Ishikawa (cell line): ENCODE data around the gene MTNR1B.

ENCODE experiments used
- CEBPB ChIP-seq: IDR thresholded peaks from 2 replicates; pipeline ENCODE4 v1.6.1; 2012
- CREB1 ChIP-seq: IDR thresholded peaks from 2 replicates; pipeline ENCODE4 v1.6.1; 2012; ENCODE audit warnings: low read depth
- EGR1 ChIP-seq: IDR thresholded peaks from 2 replicates; pipeline ENCODE4 v1.6.1; 2012
- EP300 ChIP-seq: IDR thresholded peaks from 2 replicates; pipeline ENCODE4 v1.6.1; 2012; ENCODE audit warnings: borderline replicate concordance
- FOXM1 ChIP-seq: IDR thresholded peaks from 2 replicates; pipeline ENCODE4 v1.6.1; 2012; ENCODE audit warnings: low read depth, borderline replicate concordance
- NFIC ChIP-seq: IDR thresholded peaks from 2 replicates; pipeline ENCODE4 v1.6.1; 2012
- RAD21 ChIP-seq: IDR thresholded peaks from 2 replicates; pipeline ENCODE4 v1.6.1; 2012; ENCODE audit warnings: low read depth
- REST ChIP-seq: IDR thresholded peaks from 2 replicates; pipeline ENCODE4 v1.6.1; 2012; ENCODE audit warnings: low read depth, mild to moderate bottlenecking
- TAF1 ChIP-seq: IDR thresholded peaks from 2 replicates; pipeline ENCODE4 v1.6.1; 2012; ENCODE audit warnings: low read depth, mild to moderate bottlenecking
- TCF12 ChIP-seq: IDR thresholded peaks from 2 replicates; pipeline ENCODE4 v1.6.1; 2012; ENCODE audit warnings: low read depth
- TEAD4 ChIP-seq: IDR thresholded peaks from 2 replicates; pipeline ENCODE4 v1.6.1; 2012
- YY1 ChIP-seq: IDR thresholded peaks from 2 replicates; pipeline ENCODE4 v1.6.1; 2012; ENCODE audit warnings: low read depth
- ZBTB7A ChIP-seq: IDR thresholded peaks from 2 replicates; pipeline ENCODE4 v1.6.1; 2012; ENCODE audit warnings: low read depth
- TF ChIP-seq, protein P1 (sequence below): IDR thresholded peaks from 2 replicates; pipeline ENCODE4 v1.6.1; 2012
- TF ChIP-seq, protein P2 (sequence below): IDR thresholded peaks from 2 replicates; pipeline ENCODE4 v1.6.1; 2012

MTNR1B gene

GRCh38 chr11:92969293-92969633, 188 bp upstream of the MTNR1B start:
- TF ChIP-seq REST = no peak
- no peak for TF ChIP-seq EGR1
- TF ChIP-seq NFIC = no peak
- TF ChIP-seq EP300 = no peak
- no peak for TF ChIP-seq CREB1
- no peak for TF ChIP-seq FOXM1
- TF ChIP-seq CEBPB = no peak
- TF ChIP-seq, protein P1, sequence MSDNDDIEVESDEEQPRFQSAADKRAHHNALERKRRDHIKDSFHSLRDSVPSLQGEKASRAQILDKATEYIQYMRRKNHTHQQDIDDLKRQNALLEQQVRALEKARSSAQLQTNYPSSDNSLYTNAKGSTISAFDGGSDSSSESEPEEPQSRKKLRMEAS = no peak
- TF ChIP-seq YY1 = no peak
- no peak for TF ChIP-seq ZBTB7A
- TF ChIP-seq TEAD4 = no peak
- no peak for TF ChIP-seq TCF12
- TF ChIP-seq, protein P2, sequence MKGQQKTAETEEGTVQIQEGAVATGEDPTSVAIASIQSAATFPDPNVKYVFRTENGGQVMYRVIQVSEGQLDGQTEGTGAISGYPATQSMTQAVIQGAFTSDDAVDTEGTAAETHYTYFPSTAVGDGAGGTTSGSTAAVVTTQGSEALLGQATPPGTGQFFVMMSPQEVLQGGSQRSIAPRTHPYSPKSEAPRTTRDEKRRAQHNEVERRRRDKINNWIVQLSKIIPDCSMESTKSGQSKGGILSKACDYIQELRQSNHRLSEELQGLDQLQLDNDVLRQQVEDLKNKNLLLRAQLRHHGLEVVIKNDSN = no peak
- no peak for TF ChIP-seq TAF1
- no peak for TF ChIP-seq RAD21

DNA sequence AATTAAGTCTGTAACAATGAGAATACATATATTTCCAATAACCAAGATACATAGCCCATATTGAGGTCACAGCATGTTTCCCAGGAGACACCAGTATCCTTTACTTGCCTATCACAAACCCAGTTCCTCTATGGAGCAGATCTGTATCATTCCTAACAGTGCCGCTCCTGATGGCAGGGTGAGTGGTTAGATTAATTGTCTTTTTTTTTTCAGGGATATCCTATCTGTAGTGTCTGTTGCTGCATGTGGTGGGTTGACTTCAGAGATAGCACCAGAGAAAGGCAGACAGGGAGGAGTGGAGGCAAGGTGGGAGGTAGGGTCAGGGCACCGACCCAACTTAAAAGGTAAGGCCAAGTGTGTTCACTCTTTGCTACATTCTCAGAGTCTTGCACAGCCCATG, 2.8 kb downstream of the MTNR1B start:
- TF ChIP-seq TEAD4 (no peak), RAD21 (no peak), CEBPB (no peak), YY1 (no peak), ZBTB7A (no peak)
- TF ChIP-seq, protein P1 = no peak

GRCh38 chr11:92975285-92975684, 5.8 kb downstream of the MTNR1B start:
- TF ChIP-seq RAD21 = no peak
- TF ChIP-seq FOXM1 = no peak
- TF ChIP-seq ZBTB7A = no peak
- TF ChIP-seq TAF1 = no peak
- TF ChIP-seq TEAD4 = no peak
- TF ChIP-seq REST = no peak
- no peak for TF ChIP-seq EGR1
- no peak for TF ChIP-seq TCF12
- no peak for TF ChIP-seq YY1
- no peak for TF ChIP-seq CREB1
- TF ChIP-seq EP300 = no peak
- no peak for TF ChIP-seq NFIC
- TF ChIP-seq, protein P1 = no peak

- no peak for TF ChIP-seq TCF12
- TF ChIP-seq CEBPB = no peak
- TF ChIP-seq FOXM1 = no peak
- TF ChIP-seq NFIC = no peak
- TF ChIP-seq RAD21 = no peak
- TF ChIP-seq EP300 = no peak
- TF ChIP-seq, protein P2 = no peak
- TF ChIP-seq TAF1 = no peak
- no peak for TF ChIP-seq CREB1
- TF ChIP-seq, protein P1 = no peak
- no peak for TF ChIP-seq YY1
- no peak for TF ChIP-seq REST
- TF ChIP-seq TEAD4 = no peak
Observed at GRCh38 chr11:92976681-92977080, 7.2 kb downstream of the MTNR1B start.

DNA sequence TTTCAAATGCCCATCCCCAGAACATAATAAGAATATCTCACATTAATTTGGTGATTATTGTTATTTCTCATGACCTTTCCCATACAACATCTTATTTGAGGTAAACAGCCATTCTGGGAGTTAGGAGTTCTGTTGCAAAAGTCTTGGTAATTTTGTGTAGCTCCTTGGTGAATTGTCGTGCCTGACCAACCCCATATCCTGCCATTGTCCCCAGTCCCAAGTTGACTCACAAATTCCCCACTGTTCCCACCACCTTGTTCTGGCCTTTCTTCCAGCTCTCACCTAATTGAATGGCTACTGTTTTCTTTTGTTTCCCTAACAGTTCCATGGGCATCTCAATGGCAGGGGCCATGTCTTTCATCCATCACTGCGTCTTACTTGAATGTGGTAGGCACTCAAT, 8.0 kb downstream of the MTNR1B start:
- TF ChIP-seq, protein P2 = no peak
- TF ChIP-seq TCF12 (no peak), ZBTB7A (no peak)
